Pancreas (tissue), 10 donors: ENCODE measurements around the gene CBARP. TPM values are rescaled to one million over a fixed set of nuclear protein-coding genes. Genes with fewer than 3 reads are reported as not detected.
A peak's percentile ranks its signal among the peaks of the same experiment; 100 is the strongest.

ENCODE experiments used
- ATAC-seq, 4 donors: fragments of 200-7000 bp; cut with Tn5 transposase; one replicate each; pipeline versions ENCODE4 v1.8.0 to v1.9.1; 2020; ENCODE audit warnings: mild to moderate bottlenecking in 4 of 4, moderate library complexity in 4 of 4
- DNase-seq, 6 donors: peaks; one replicate each; pipeline ENCODE4 v3.0.0-alpha.2; 2020
- FAIRE-seq: peaks from 2 replicates; lab custom pipeline; 2012; peaks lifted over from hg19 to GRCh38; lab: Jason Lieb, UNC
- H3K27ac ChIP-seq, 4 donors: fragments of 200-600 bp; sonication (generic); 1 replicate in 3 of 4; 2 replicates in 1 of 4; pipeline versions ENCODE4 v1.5.0 to v1.8.0; 2020
- H3K27me3 ChIP-seq, 4 donors: fragments of 200-600 bp; one replicate each; pipeline ENCODE4 v1.8.0; 2021
- H3K36me3 ChIP-seq, 3 donors: fragments of 200-600 bp; sonication (generic) in 1 of 3; one replicate each; pipeline versions ENCODE4 v1.5.0 to v1.8.0; 2020 to 2021
- H3K4me1 ChIP-seq, 3 donors: fragments of 200-600 bp; one replicate each; pipeline ENCODE4 v1.8.0; 2021
- H3K4me3 ChIP-seq, 4 donors: fragments of 200-600 bp; sonication (generic) in 2 of 4; one replicate each; pipeline versions ENCODE4 v1.5.0 to v1.8.0; 2020 to 2021
- H3K9me3 ChIP-seq, 4 donors: fragments of 200-600 bp; one replicate each; pipeline ENCODE4 v1.8.0; 2021
- CTCF ChIP-seq, 4 donors: fragments of 200-600 bp; sonication (generic) in 3 of 4; IDR thresholded peaks; one replicate each; pipeline versions ENCODE4 v1.5.0 to v1.8.0; 2021; ENCODE audit warnings: antibody characterized with exemption in 4 of 4
- WGBS, 2 donors: extraction: QIAGEN DNeasy Blood & Tissue Kit; methylation state at CpG; one replicate each; pipeline ENCODE4 v1.1.7; 2013; 5-methylcytosine and 5-hydroxymethylcytosine counted together
- intact Hi-C, 3 donors: fragments of 100-400 bp; cut with DNase I; formaldehyde crosslinking; loops; one replicate each; pipeline versions ENCODE4 v1.11.1 to v1.14.2; 2022
- polyA plus RNA-seq, 2 donors: library from polyadenylated mRNA; stranded (reverse); fragments of 200-250 nt; gene quantifications; one replicate each; pipeline ENCODE4 v1.2.3, GENCODE V29; 2013
- total RNA-seq, 6 donors: library from RNA; stranded (reverse); fragmentation: NEBNext Ultra II Directional in 4 of 6; extraction: Animal tissue kit (Norgen Biotek cat#: 25700) in 4 of 6; gene quantifications; one replicate each; pipeline versions ENCODE4 v1.2.1 to v1.2.4, GENCODE V29; 2021 to 2023
- donor health status: healthy with polysubstance abuse.
- donor health status: DM: no; HTN: no; CAD: no; lungs with moderate emphysema.
- donor health status: DM: no; HTN: no; CAD: no.
- donor health status: control.
- donor health status: control.
- donor health status: Bipolar disorder and iron deficiency.
- donor health status: DM: yes; HTN: yes; CAD: no.
- donor health status: DM: no; HTN: no; CAD: no.
- donor health status: DM: no; HTN: no; CAD: no.
- donor health status: DM: yes; HTN: yes; CAD: no.

CBARP gene
- total and polyA plus RNA-seq, 8 donors, result 0.16 to 2.6 (median 0.74) TPM

- no peak for TF ChIP-seq CTCF (IDR thresholded peaks at IDR 0.05)
- H3K36me3 ChIP-seq, result peaks cover 8 to 40% (median 33%) of the 10 kb centered on the region in 3 donors
- H3K4me1 ChIP-seq, result peaks cover 17 to 80% (median 37%) of the 10 kb centered on the region in 3 donors
- intact Hi-C loops, result no loop called here
- WGBS, 2 donors, result 35 to 48% methylated on average over 15 of the region's 15 CpGs
- peak overlapping the region; percentile 95 to 98 (median 97) for H3K27ac ChIP-seq
- H3K27me3 ChIP-seq, result no peaks in the 10 kb centered on the region
- DNase-seq, result no peak
- peak overlapping the region in 1 of 4 donors; percentile 14 for H3K4me3 ChIP-seq
- ATAC-seq, result no peak
- H3K9me3 ChIP-seq, result no peaks in the 10 kb centered on the region
- no peak for FAIRE-seq
Observed at GRCh38 chr19:1258707-1259205, 21.0 kb upstream of the CBARP start.

- Histone ChIP-seq H3K9me3 (no peaks in the 10 kb centered on the region), H3K27ac (peak overlapping the region in 3 of 4 donors; percentile 30 to 96 (median 38)), H3K36me3 (peaks cover 8 to 40% (median 34%) of the 10 kb centered on the region in 3 donors), H3K4me3 (no peak overlapping the region), H3K27me3 (no peaks in the 10 kb centered on the region), H3K4me1 (peaks cover 22 to 81% (median 41%) of the 10 kb centered on the region in 3 donors)
- intact Hi-C loops, result no loop called here
- FAIRE-seq (no peak), DNase-seq (no peak), ATAC-seq (no peak)
- no peak for TF ChIP-seq CTCF (IDR thresholded peaks at IDR 0.05)
- 77 to 89% methylated on average over 8 of the region's 8 CpGs for WGBS, 2 donors
Observed at GRCh38 chr19:1258163-1258492, 20.3 kb upstream of the CBARP start.

GRCh38 chr19:1257475-1258162, 19.8 kb upstream of the CBARP start:
- DNase-seq (no peak), ATAC-seq (no peak), FAIRE-seq (no peak)
- Histone ChIP-seq H3K27ac (peak overlapping the region in 3 of 4 donors; percentile 30 to 96 (median 38)), H3K36me3 (peaks cover 8 to 40% (median 34%) of the 10 kb centered on the region in 3 donors), H3K9me3 (no peaks in the 10 kb centered on the region), H3K4me1 (peaks cover 18 to 76% (median 38%) of the 10 kb centered on the region in 3 donors), H3K4me3 (no peak overlapping the region), H3K27me3 (no peaks in the 10 kb centered on the region)
- TF ChIP-seq CTCF (IDR thresholded peaks at IDR 0.05), result no peak
- intact Hi-C loops, result no loop called here
- WGBS, 2 donors, result 71 to 73% methylated on average over 22 to 23 of the region's 23 CpGs

- intact Hi-C loops, result no loop called here
- FAIRE-seq, result no peak
- Histone ChIP-seq H3K27ac (peak overlapping the region in 2 of 4 donors; percentile 5 to 8), H3K4me1 (peaks cover 12 to 69% (median 30%) of the 10 kb centered on the region in 3 donors), H3K36me3 (peaks cover 8 to 40% (median 34%) of the 10 kb centered on the region in 3 donors), H3K9me3 (no peaks in the 10 kb centered on the region), H3K4me3 (no peak overlapping the region), H3K27me3 (no peaks in the 10 kb centered on the region)
- DNase-seq, result peak in 1 of 6 donors; percentile 30
- ATAC-seq, result no peak
- no peak for TF ChIP-seq CTCF (IDR thresholded peaks at IDR 0.05)
- 88 to 89% methylated on average over 46 of the region's 46 CpGs for WGBS, 2 donors
Observed at GRCh38 chr19:1256646-1257474, 19.1 kb upstream of the CBARP start.
